ENCODE data around the gene CPLX3.

- TF ChIP-seq, protein P1, sequence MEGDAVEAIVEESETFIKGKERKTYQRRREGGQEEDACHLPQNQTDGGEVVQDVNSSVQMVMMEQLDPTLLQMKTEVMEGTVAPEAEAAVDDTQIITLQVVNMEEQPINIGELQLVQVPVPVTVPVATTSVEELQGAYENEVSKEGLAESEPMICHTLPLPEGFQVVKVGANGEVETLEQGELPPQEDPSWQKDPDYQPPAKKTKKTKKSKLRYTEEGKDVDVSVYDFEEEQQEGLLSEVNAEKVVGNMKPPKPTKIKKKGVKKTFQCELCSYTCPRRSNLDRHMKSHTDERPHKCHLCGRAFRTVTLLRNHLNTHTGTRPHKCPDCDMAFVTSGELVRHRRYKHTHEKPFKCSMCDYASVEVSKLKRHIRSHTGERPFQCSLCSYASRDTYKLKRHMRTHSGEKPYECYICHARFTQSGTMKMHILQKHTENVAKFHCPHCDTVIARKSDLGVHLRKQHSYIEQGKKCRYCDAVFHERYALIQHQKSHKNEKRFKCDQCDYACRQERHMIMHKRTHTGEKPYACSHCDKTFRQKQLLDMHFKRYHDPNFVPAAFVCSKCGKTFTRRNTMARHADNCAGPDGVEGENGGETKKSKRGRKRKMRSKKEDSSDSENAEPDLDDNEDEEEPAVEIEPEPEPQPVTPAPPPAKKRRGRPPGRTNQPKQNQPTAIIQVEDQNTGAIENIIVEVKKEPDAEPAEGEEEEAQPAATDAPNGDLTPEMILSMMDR (IDR thresholded peaks at IDR 0.05; ENCODE audit: low read length) = no peak
- TF ChIP-seq EZH2 (IDR thresholded peaks at IDR 0.05; ENCODE audit: borderline replicate concordance, low read length) = no peak
These were observed 38.9 kb downstream of the CPLX3 start for GRCh38 chr15:74865316-74865715.

All from OCI-LY1 (cell line).